Naive B cell (primary cell): ENCODE results near the gene HAO2. TPM values are rescaled to one million over a fixed set of nuclear protein-coding genes. Genes with fewer than 3 reads are reported as not detected.

Experiments
- ATAC-seq, 2 donors: fragments of 150-1000 bp; cut with Tn5 transposase; 2 replicates each; pipeline ENCODE4 v1.10.0; 2021; ENCODE audit warnings: low read depth in 2 of 2, mild to moderate bottlenecking in 2 of 2, moderate library complexity in 2 of 2
- DNase-seq: peaks from one replicate; pipeline ENCODE4 v3.0.0; 2022
- H3K27ac Mint-ChIP-seq, 6 donors: one replicate each; pipeline ENCODE4 v1.8.0; 2020 to 2022; ENCODE audit warnings: mild to moderate bottlenecking in 6 of 6, mixed read lengths in 6 of 6, moderate library complexity in 5 of 6, inconsistent platforms in 2 of 6
- H3K27me3 Mint-ChIP-seq, 3 donors: one replicate each; pipeline ENCODE4 v1.8.0; 2021 to 2022; ENCODE audit warnings: mixed read lengths in 3 of 3, mild to moderate bottlenecking in 1 of 3
- H3K36me3 Mint-ChIP-seq, 2 donors: one replicate each; pipeline ENCODE4 v1.8.0; 2020 to 2022; ENCODE audit warnings: mixed read lengths in 2 of 2, inconsistent platforms in 1 of 2, mild to moderate bottlenecking in 1 of 2
- H3K4me1 Mint-ChIP-seq, 3 donors: one replicate each; pipeline ENCODE4 v1.8.0; 2020 to 2022; ENCODE audit warnings: mixed read lengths in 3 of 3, inconsistent platforms in 1 of 3, mild to moderate bottlenecking in 1 of 3, moderate library complexity in 1 of 3
- H3K4me3 Mint-ChIP-seq, 8 donors: one replicate each; pipeline ENCODE4 v1.8.0; 2020 to 2022; ENCODE audit warnings: mild to moderate bottlenecking in 8 of 8, mixed read lengths in 8 of 8, moderate library complexity in 8 of 8, inconsistent platforms in 2 of 8
- H3K9me3 Mint-ChIP-seq, 7 donors: one replicate each; pipeline ENCODE4 v1.8.0; 2020 to 2022; ENCODE audit warnings: mixed read lengths in 7 of 7, mild to moderate bottlenecking in 5 of 7, inconsistent platforms in 2 of 7, moderate library complexity in 1 of 7
- polyA plus RNA-seq, 6 donors: library from polyadenylated mRNA; unstranded; fragments of 300-500 nt; fragmentation: Illumina TruSeq; gene quantifications; one replicate each; pipeline ENCODE4 v1.2.3, GENCODE V29; 2021; ENCODE audit warnings: low read depth in 6 of 6

The HAO2 gene
- not detected for polyA plus RNA-seq

DNA sequence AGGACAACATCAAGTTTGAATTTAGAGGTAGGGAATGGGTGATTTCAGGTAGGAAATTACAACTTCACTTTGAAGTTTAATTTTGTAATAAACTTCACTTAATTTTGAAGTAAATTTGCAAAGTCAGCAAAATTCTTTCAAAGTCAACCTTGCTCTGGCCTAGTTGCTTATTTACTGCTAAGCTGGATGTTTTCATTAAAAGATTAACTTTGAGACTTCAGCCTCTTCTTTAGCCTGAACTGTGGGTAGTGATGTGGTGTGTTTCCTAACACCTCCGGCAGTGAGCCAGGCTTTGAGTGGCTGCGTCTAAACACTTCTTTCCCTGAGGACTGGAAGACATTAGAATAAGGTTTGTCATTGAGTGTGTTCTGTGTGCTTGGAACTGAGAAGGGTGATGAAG, at the start of gene HAO2:
Gene HAO2 (plus strand): TSS at position 232 of the 400 bp plus-strand sequence. CDS start 12,301 bp downstream, outside the sequence.
- ATAC-seq (no peak), DNase-seq (no peak)
- H3K27ac Mint-ChIP-seq: no peak within 1 kb of the TSS
- H3K36me3 Mint-ChIP-seq: no peaks in the 10 kb centered on the region
- H3K27me3 Mint-ChIP-seq: peaks cover 19 to 52% (median 22%) of the 10 kb centered on the region in 3 donors
- no peaks in the 10 kb centered on the region for H3K4me1 Mint-ChIP-seq
- no peak within 1 kb of the TSS for H3K4me3 Mint-ChIP-seq
- no peaks in the 10 kb centered on the region for H3K9me3 Mint-ChIP-seq

DNA sequence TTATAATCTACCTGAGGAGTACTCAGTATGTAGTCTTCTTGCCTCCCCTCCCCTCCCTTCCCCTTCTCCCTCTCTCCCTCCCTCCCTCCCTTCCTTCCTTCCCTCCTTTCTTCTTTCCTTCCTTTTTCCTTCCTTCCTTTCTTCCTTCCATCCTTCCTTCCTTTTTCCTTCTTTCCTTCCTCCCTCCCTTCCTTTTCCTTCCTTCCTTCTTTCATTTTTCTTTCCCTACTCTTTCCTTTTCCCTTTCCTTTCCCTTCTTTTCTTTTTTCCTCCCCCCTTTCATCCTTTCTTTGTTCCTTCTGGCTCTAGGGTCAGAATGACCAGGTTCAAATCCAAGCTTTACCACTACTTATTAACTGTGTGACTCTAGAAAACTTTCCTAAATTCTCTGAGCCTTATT, 48.5 kb upstream of the HAO2 start:
- H3K27me3 Mint-ChIP-seq: peaks cover under 1 to 18% (median 8%) of the 10 kb centered on the region in 3 donors
- H3K4me3 Mint-ChIP-seq: no peak overlapping the region
- no peaks in the 10 kb centered on the region for H3K9me3 Mint-ChIP-seq
- DNase-seq (no peak), ATAC-seq (no peak)
- no peaks in the 10 kb centered on the region for H3K36me3 Mint-ChIP-seq
- H3K27ac Mint-ChIP-seq: no peak overlapping the region
- H3K4me1 Mint-ChIP-seq: no peaks in the 10 kb centered on the region

DNA sequence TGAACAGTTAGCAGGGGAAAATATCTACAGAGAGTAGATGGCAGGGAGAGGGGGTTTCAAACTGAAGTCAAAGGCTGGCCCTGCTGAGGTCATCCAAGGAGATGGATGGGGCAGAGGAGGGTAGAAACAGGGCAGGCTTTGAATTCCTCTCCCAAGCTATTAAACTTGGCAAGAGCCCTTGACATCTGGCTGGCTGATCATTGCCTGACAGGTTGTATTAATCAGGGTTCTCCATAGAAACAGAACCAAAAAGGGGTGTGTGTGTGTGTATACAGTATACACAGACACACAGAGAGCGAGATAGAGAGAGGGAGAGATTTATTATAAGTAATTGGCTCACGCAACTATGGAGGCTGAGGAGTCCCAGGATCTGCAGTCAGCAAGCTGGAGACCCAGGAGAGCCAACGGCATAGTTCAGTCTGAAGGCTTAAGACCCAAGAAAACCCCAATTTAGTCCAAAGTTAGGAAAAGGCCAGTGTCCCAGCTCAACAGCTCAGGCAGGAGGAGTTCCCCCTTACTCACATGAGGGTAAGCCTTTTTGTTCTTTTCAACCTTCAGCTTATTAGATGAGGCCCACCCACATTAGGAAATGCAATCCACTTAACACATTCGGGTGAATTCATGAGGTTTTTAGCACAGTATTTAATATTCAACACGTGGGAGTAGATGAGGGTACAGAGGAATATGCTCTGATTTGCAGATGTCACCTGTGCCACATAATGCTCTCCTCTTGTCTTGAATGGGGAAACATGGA, 46.7 kb upstream of the HAO2 start:
- Mint-ChIP-seq H3K4me3 (no peak overlapping the region), H3K27ac (no peak overlapping the region), H3K27me3 (peaks cover 0 to 25% (median 18%) of the 10 kb centered on the region in 3 donors), H3K4me1 (peaks cover under 1 to 9% (median under 1%) of the 10 kb centered on the region in 3 donors), H3K9me3 (no peaks in the 10 kb centered on the region), H3K36me3 (no peaks in the 10 kb centered on the region)
- no peak for DNase-seq
- no peak for ATAC-seq

DNA sequence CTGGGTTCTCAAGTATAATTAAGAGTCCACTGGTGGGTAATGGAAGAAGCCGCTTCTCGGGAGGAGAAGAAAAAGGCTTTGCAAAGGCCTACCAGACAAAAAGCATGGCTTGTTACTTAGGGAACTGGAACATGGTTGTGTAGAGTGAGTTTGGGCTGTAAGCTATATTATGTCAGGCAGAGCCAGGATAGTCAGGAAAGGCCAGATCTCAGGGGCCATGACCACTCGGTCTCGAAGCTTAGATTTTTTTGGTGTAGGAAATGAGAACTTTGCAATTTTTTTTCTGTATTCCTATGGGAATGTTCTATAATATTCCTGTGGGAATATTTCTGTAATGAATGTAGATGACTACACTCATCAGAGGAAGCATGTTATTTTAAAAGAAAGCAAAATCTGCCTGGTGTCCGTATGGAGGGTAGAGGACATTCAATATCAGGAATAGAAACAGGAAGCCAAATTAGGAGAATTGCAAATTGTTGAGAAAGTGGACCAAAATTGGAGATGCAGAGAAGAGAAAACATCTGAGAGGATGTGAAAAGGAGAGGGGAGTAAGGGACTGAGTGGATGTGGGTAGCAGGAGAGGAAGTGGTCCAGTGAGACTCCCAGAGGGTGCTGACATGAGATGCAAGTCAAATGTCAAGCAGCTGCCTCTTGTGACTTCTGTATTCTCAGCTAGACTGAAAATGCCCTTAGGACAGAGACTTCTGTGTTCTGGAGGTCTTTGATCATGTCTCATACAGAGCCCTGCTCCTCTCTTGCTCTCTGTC, 45.2 kb upstream of the HAO2 start:
- no peak for DNase-seq
- no peak for ATAC-seq
- no peaks in the 10 kb centered on the region for H3K36me3 Mint-ChIP-seq
- H3K4me3 Mint-ChIP-seq: no peak overlapping the region
- H3K27ac Mint-ChIP-seq: no peak overlapping the region
- no peaks in the 10 kb centered on the region for H3K9me3 Mint-ChIP-seq
- H3K4me1 Mint-ChIP-seq: peaks cover 12 to 21% (median 14%) of the 10 kb centered on the region in 3 donors
- H3K27me3 Mint-ChIP-seq: peaks cover 0 to 36% (median 23%) of the 10 kb centered on the region in 3 donors

DNA sequence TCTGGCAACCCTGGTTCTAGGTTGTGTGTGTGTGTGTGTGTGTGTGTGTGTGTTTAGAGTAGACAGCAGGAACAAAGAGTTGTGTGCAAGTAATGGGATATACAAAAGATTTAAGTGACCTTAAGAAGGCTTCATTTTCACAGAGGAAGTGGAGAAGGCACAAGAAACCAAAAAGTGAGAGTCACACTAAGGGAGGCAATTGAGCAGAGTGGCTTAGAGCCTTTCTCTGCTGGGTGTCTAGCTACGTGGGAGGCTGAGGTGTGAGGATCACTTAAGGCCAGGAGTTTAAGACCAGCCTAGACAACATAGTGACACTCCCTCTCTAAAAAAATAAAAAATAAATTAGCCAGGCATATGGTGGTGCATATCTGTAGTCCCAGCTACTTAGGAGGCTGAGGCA, 44.4 kb upstream of the HAO2 start:
- DNase-seq (no peak), ATAC-seq (no peak)
- Mint-ChIP-seq H3K4me3 (no peak overlapping the region), H3K36me3 (no peaks in the 10 kb centered on the region), H3K27me3 (peaks cover 7 to 36% (median 23%) of the 10 kb centered on the region in 3 donors), H3K4me1 (peaks cover 12 to 21% (median 14%) of the 10 kb centered on the region in 3 donors), H3K27ac (peak overlapping the region in 1 of 6 donors; percentile 49), H3K9me3 (no peaks in the 10 kb centered on the region)

DNA sequence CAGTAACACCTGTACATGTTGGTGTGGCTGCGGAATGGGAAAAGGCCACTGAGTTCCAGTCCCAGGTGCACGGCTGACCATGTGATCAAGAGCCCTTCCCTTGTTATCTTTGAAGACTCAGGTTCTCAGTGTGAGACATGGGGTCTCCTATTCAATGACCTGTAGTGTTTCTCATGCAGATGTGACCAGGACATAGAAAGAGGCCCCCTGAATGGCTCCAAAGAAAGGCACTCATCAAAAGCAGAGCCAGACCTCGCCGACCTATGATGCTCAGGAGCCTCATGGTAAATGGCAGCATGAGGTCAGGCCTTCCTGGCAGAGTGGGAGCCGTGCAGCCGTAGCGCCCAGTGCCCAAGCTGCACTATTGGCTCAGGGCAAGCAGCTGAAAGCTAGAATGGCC, 42.3 kb upstream of the HAO2 start:
- Mint-ChIP-seq H3K27ac (no peak overlapping the region), H3K36me3 (no peaks in the 10 kb centered on the region), H3K27me3 (peaks cover 7 to 36% (median 28%) of the 10 kb centered on the region in 3 donors), H3K9me3 (no peaks in the 10 kb centered on the region), H3K4me1 (peaks cover 12 to 21% (median 14%) of the 10 kb centered on the region in 3 donors), H3K4me3 (peak overlapping the region; percentile 55 to 94 (median 89))
- ATAC-seq: no peak
- no peak for DNase-seq

DNA sequence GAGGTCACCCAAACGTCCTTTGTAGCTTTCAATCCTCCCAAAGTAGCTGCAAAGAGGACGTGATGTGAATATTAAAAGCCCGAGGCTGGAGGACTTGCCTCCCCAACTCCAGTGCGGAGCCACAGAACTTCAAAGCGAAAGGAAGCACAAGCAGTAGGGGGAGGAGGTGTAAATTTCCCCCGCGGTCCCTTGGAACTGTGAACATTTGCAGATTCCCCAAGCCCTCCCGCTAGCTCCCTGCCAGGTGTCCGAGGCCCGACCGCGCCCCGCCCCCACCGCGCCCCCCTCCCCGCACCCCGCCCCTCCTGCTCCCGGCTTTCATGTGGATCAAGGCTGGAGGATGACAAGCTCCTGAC, 41.5 kb upstream of the HAO2 start:
- no peak for ATAC-seq
- DNase-seq: no peak

DNA sequence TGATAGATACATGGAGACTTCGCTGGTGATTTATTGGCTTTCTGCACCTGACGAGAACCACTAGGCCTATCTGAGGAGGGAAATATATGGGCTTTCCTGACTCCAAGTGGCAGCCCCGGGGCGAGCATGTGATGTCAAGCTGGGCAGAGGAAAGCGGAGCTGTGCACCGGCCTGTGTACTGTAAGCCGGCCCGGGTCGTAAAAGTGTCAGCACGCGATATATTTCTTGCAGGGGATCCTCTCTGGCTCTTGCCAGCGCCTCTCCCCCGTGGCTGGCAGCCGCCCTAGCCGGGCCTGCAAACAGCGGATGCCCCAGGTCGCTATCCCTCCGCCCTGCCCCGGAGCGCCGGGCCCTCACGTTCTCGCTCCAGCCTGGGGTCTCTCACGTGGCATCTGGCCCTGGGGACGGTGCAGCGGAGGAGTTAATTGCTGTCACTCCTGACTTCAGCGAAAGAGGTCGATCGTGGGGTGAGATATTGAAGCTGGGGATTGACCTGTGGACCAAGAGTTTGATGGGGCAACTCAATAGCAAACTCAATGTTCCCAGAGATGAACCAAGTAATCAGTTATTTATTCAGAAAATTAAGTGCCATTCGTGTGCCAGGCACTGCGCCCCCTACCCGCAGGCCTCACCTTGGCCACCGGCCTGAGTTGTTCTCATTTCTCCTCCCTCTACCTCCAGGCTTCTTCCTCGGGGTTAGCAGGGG, 41.0 kb upstream of the HAO2 start:
- Mint-ChIP-seq H3K27me3 (peaks cover 7 to 45% (median 24%) of the 10 kb centered on the region in 3 donors), H3K27ac (peak overlapping the region in 3 of 6 donors; percentile 7 to 91 (median 66)), H3K36me3 (no peaks in the 10 kb centered on the region), H3K9me3 (no peaks in the 10 kb centered on the region), H3K4me1 (peaks cover 12 to 21% (median 14%) of the 10 kb centered on the region in 3 donors), H3K4me3 (peak overlapping the region; percentile 82 to 94 (median 90))
- ATAC-seq (peak; percentile 53 to 58), DNase-seq (peak; percentile 3)

More for the DNA sequence above, 41.5 kb upstream of the HAO2 start:
- Mint-ChIP-seq H3K9me3 (no peaks in the 10 kb centered on the region), H3K4me1 (peaks cover 12 to 21% (median 14%) of the 10 kb centered on the region in 3 donors), H3K27ac (peak overlapping the region in 3 of 6 donors; percentile 7 to 79 (median 27)), H3K36me3 (no peaks in the 10 kb centered on the region), H3K27me3 (peaks cover 7 to 39% (median 24%) of the 10 kb centered on the region in 3 donors), H3K4me3 (peak overlapping the region; percentile 82 to 94 (median 90))

DNA sequence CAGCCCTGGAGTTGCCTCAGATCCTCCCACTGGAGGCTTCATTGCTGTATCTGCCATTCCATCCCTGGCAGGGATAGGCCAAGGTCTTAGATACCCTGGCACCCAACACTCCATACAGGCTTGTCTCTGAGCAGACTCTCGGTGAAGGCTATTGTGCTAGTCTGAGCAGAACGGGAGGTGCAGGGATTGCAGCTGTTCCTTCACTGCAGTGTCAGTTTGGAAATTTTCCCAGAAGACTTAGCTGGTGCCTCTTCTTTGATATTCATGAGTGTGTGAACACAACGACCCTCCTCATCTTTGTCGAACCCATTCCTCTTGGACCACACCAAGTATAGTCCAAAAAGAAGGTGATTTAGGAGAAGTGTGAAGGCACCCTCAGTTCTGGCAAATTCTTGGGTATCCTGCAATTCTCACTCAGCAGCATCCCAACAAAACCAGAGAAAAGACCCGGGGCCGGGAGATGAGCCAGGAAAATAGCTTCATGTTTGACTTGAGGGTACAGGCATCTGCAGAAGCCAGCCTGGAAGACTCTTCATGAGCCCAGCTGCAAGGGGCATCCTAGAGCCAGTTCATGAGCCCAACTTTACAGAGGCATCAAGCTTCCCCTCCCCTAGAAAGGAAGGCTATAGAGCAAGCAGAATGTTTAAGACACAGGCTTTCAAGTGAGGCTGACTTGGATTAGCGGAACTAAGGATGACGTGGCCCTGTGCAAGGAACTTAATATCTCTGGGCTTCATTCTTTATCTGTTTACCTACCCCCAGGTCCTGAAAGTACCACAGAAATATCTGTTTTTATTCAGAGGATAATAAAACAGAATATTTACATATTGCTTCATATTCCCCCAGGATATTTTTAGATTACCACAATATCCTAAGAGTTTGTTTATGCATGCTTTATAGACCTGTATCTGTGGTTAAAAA, 38.8 kb upstream of the HAO2 start:
- DNase-seq (no peak), ATAC-seq (no peak)
- H3K4me3 Mint-ChIP-seq: peak overlapping the region in 1 of 8 donors; percentile 4
- no peaks in the 10 kb centered on the region for H3K36me3 Mint-ChIP-seq
- no peak overlapping the region for H3K27ac Mint-ChIP-seq
- no peaks in the 10 kb centered on the region for H3K9me3 Mint-ChIP-seq
- H3K4me1 Mint-ChIP-seq: peaks cover 12 to 21% (median 14%) of the 10 kb centered on the region in 3 donors
- peaks cover 7 to 37% (median 9%) of the 10 kb centered on the region in 3 donors for H3K27me3 Mint-ChIP-seq

DNA sequence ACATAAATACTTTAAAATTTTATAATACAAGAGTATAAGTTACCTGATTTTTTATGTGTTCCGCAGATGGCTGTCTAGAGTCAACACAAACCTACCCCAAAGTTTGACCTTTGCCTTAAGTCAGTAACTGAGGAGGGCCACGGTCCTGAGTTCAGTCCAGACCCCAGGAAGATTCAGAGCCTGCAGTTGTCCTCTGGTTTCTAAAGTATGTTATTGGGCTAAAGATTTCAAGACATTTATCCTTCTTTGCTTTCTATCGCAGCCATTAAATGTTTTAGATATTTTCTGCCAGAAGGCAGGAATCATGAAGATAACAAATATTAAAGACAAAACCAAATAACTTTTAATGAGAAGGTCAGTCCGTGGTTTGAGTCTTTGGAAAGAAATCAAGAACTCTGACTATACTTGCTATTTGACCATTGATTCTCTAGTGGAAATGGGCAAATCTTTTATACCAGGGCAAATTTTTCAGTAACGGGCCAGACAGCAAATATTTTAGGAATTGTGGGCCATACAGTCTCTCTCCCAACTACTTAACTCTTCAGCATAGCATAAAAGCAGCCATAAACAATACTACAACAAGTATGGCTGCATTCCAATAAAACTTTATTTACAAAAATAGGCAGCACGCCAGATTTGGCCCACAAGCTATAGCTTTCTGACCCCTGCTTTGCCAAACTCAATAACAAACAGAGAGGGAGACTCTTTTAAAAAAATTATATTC, 38.0 kb upstream of the HAO2 start:
- DNase-seq: no peak
- no peaks in the 10 kb centered on the region for H3K36me3 Mint-ChIP-seq
- H3K9me3 Mint-ChIP-seq: no peaks in the 10 kb centered on the region
- no peak for ATAC-seq
- H3K4me3 Mint-ChIP-seq: no peak overlapping the region
- H3K4me1 Mint-ChIP-seq: peaks cover 12 to 21% (median 14%) of the 10 kb centered on the region in 3 donors
- H3K27me3 Mint-ChIP-seq: peaks cover 7 to 32% (median 12%) of the 10 kb centered on the region in 3 donors
- no peak overlapping the region for H3K27ac Mint-ChIP-seq

DNA sequence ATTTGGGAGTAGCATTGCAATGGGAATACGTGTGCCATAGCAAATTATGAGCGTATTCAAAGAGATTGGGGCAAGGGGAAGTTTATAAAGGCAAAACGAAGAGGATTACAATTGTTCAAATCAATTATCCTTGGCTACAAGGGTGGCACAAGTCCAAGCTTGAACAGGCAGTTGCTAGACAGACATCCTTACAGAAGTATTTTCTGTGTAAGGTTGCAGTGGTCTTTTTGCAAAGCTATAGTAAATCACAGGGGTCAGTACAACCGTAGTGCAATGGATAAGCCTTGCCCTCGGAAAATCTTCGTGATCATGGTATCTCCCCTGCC, 37.4 kb upstream of the HAO2 start:
- ATAC-seq (no peak), DNase-seq (no peak)
- peaks cover 12 to 20% (median 14%) of the 10 kb centered on the region in 3 donors for H3K4me1 Mint-ChIP-seq
- peaks cover 7 to 26% (median 17%) of the 10 kb centered on the region in 3 donors for H3K27me3 Mint-ChIP-seq
- no peaks in the 10 kb centered on the region for H3K9me3 Mint-ChIP-seq
- H3K4me3 Mint-ChIP-seq: no peak overlapping the region
- no peak overlapping the region for H3K27ac Mint-ChIP-seq
- H3K36me3 Mint-ChIP-seq: no peaks in the 10 kb centered on the region

DNA sequence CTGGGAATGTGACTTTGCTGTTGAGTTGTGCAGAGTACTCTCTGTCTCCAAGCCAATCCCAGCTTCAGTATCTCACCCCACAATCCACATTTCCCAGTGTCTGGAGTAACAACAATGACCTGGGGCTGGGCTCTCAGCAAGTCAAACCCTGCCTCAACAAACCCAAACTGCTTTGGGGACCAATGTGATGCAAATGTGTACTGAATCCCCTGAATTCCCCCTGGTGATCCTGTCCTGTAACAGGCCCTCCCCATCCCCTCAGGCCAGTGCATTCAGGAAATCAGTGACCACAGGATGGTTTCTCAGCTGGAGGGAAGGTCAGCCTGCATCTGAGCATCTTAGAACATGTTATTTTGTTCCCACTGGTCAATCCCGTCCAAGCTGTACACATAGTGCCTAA, 36.7 kb upstream of the HAO2 start:
- Mint-ChIP-seq H3K36me3 (no peaks in the 10 kb centered on the region), H3K27ac (no peak overlapping the region), H3K4me1 (peaks cover 10 to 12% (median 12%) of the 10 kb centered on the region in 3 donors), H3K9me3 (no peaks in the 10 kb centered on the region), H3K4me3 (no peak overlapping the region), H3K27me3 (peaks cover 7 to 21% (median 18%) of the 10 kb centered on the region in 3 donors)
- ATAC-seq (no peak), DNase-seq (no peak)
